ENCODE results near the gene MACF1. TPM values are rescaled to one million over a fixed set of nuclear protein-coding genes. Genes with fewer than 3 reads are reported as not detected.
"Not testable (repeated sequence)": the region's sequence is repeated elsewhere in the genome, so short reads cannot be mapped to it uniquely, and the experiment has no call there.

Gene MACF1
- total RNA-seq, 1 donor from 2014 or later = 222 TPM

- TF ChIP-seq EZH2 (IDR thresholded peaks at IDR 0.05) (no peak), CTCF (IDR thresholded peaks at IDR 0.05) (no peak), EZH2phosphoT487 (IDR thresholded peaks at IDR 0.05) (no peak)
- H3K27me3 Mint-ChIP-seq (ENCODE audit: insufficient read depth, low read depth) = peaks cover 24% of the 10 kb centered on the region
- H3K36me3 Mint-ChIP-seq = peaks cover 3% of the 10 kb centered on the region
- no peak overlapping the region for H3K27ac Mint-ChIP-seq
- peaks cover 3% of the 10 kb centered on the region for H3K9me3 Mint-ChIP-seq
- no peaks in the 10 kb centered on the region for H3K4me1 ChIP-seq
- H3K27me3 ChIP-seq = peaks cover 35% of the 10 kb centered on the region
- H3K9me3 ChIP-seq (ENCODE audit: low read depth) = no peaks in the 10 kb centered on the region
- H3K79me2 ChIP-seq (ENCODE audit: low read depth) = no peaks in the 10 kb centered on the region
- no peak for DNase-seq (ENCODE audit: low spot score)
- peaks cover 4% of the 10 kb centered on the region for H3K4me1 Mint-ChIP-seq
- H4K20me1 ChIP-seq (ENCODE audit: low read depth) = no peaks in the 10 kb centered on the region
- no peak overlapping the region for H3K27ac ChIP-seq
- H3K36me3 ChIP-seq = no peaks in the 10 kb centered on the region
- H3F3A ChIP-seq (ENCODE audit: low read depth) = no peaks in the 10 kb centered on the region
- H2AFZ ChIP-seq (replicated peaks) = no peak overlapping the region
- no peak overlapping the region for H3K4me3 ChIP-seq
- H3K9ac ChIP-seq = no peak overlapping the region
- no peak overlapping the region for H3K4me3 Mint-ChIP-seq
- no peak overlapping the region for H3K4me2 ChIP-seq
These were observed 293.1 kb downstream of the MACF1 start for GRCh38 chr1:39497585-39497984.

DNA sequence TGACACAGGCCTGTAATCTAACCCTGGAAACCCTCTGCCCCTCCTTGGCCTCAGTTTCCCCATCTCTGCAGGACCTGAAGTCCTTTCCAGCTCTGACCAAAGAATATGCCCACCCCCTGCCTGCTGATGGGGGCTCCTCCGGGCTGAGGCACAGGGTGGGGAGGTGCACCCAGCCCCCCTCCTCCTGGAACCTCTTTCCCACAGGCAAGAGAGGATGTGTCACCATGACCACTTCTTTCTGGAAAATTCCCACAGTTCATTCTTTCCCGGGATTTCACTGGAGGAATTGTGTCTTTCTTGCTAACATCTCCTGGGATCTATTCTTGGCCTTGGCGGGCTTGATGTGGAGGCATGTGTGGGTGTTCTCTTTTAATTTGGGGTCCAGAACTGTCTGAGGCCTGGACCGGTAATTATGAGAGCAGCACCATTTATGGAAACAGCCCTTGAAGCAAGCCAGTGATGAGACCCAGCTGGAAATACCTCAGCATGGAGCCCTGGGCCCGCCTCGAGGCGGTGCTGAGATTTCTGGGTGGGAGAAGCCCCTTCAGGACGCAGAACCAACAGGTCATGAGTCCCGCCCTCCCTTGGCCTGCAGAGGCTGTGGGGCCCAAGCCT, 293.7 kb downstream of the MACF1 start:
- H3K36me3 Mint-ChIP-seq; H3F3A ChIP-seq (ENCODE audit: low read depth); H3K4me1 ChIP-seq; H4K20me1 ChIP-seq (ENCODE audit: low read depth); H3K9me3 Mint-ChIP-seq; DNase-seq (ENCODE audit: low spot score); H3K36me3 ChIP-seq; H2AFZ ChIP-seq (replicated peaks); H3K4me3 ChIP-seq; H3K9ac ChIP-seq; H3K9me3 ChIP-seq (ENCODE audit: low read depth); H3K27ac ChIP-seq; H3K4me2 ChIP-seq; H3K4me3 Mint-ChIP-seq; H3K27ac Mint-ChIP-seq; H3K4me1 Mint-ChIP-seq; H3K79me2 ChIP-seq (ENCODE audit: low read depth): not testable (repeated sequence)
- H3K27me3 ChIP-seq = peaks cover 29% of the 10 kb centered on the region
- H3K27me3 Mint-ChIP-seq (ENCODE audit: insufficient read depth, low read depth) = peaks cover 20% of the 10 kb centered on the region

- H3F3A ChIP-seq (ENCODE audit: low read depth); H3K27ac ChIP-seq; H3K79me2 ChIP-seq (ENCODE audit: low read depth); H3K27ac Mint-ChIP-seq; H3K36me3 ChIP-seq; H3K4me1 Mint-ChIP-seq; H2AFZ ChIP-seq (replicated peaks); H3K4me2 ChIP-seq; H3K4me3 ChIP-seq; H3K9me3 Mint-ChIP-seq; H3K4me3 Mint-ChIP-seq; H3K4me1 ChIP-seq; DNase-seq (ENCODE audit: low spot score); H3K9ac ChIP-seq; H3K36me3 Mint-ChIP-seq; H3K9me3 ChIP-seq (ENCODE audit: low read depth); H4K20me1 ChIP-seq (ENCODE audit: low read depth): not testable (repeated sequence)
- H3K27me3 ChIP-seq = peaks cover 23% of the 10 kb centered on the region
- H3K27me3 Mint-ChIP-seq (ENCODE audit: insufficient read depth, low read depth) = peaks cover 14% of the 10 kb centered on the region
These were observed 294.3 kb downstream of the MACF1 start for GRCh38 chr1:39498821-39499220.

- TF ChIP-seq CTCF (IDR thresholded peaks at IDR 0.05) = no peak
- no peak for TF ChIP-seq EZH2 (IDR thresholded peaks at IDR 0.05)
- no peak for TF ChIP-seq EZH2phosphoT487 (IDR thresholded peaks at IDR 0.05)
- H3K27ac Mint-ChIP-seq = no peak overlapping the region
- Histone ChIP-seq H3K4me2 (no peak overlapping the region), H3K4me1 (no peaks in the 10 kb centered on the region), H3F3A (ENCODE audit: low read depth) (no peaks in the 10 kb centered on the region), H2AFZ (replicated peaks) (no peak overlapping the region), H4K20me1 (ENCODE audit: low read depth) (no peaks in the 10 kb centered on the region), H3K9me3 (ENCODE audit: low read depth) (no peaks in the 10 kb centered on the region), H3K36me3 (no peaks in the 10 kb centered on the region), H3K4me3 (no peak overlapping the region), H3K27me3 (peaks cover 14% of the 10 kb centered on the region), H3K79me2 (ENCODE audit: low read depth) (no peaks in the 10 kb centered on the region), H3K9ac (no peak overlapping the region), H3K27ac (no peak overlapping the region)
- no peak overlapping the region for H3K4me3 Mint-ChIP-seq
- H3K4me1 Mint-ChIP-seq = peaks cover 4% of the 10 kb centered on the region
- DNase-seq (ENCODE audit: low spot score) = no peak
- peaks cover 3% of the 10 kb centered on the region for H3K36me3 Mint-ChIP-seq
- H3K9me3 Mint-ChIP-seq = peaks cover 3% of the 10 kb centered on the region
- H3K27me3 Mint-ChIP-seq (ENCODE audit: insufficient read depth, low read depth) = peaks cover 7% of the 10 kb centered on the region
These were observed 295.2 kb downstream of the MACF1 start for GRCh38 chr1:39499668-39500067.

Measured in neural progenitor cell (in vitro differentiated cells).